ENCODE data around the gene SMYD5. TPM values are rescaled to one million over a fixed set of nuclear protein-coding genes. Genes with fewer than 3 reads are reported as not detected.

Gene SMYD5
- polyA plus RNA-seq, 1 of the 3 experiments (the other 2 are of a cell fraction), result 21.4 TPM

- no peak for DNase-seq
- ChIA-PET POLR2A (no interaction called here), CTCF (interaction anchor here (0.9 to 2.1 kb wide), 4 partner anchors 23 to 53 kb away, joined by 3 to 8 read pairs (median 3); no protein-coding TSS in a partner anchor)
- no peak for TF ChIP-seq CTCF (IDR thresholded peaks at IDR 0.05)
- TF ChIP-seq SMC3 (IDR thresholded peaks at IDR 0.05; ENCODE audit: low read depth, low read length), result no peak
- no peak for TF ChIP-seq FOXJ3 (CRISPR knock-in tag; IDR thresholded peaks at IDR 0.05)
- TF ChIP-seq GATA2 (CRISPR knock-in tag; IDR thresholded peaks at IDR 0.05), result no peak
- TF ChIP-seq MEF2A (IDR thresholded peaks at IDR 0.05; ENCODE audit: borderline replicate concordance, low read depth), result no peak
- no peak for TF ChIP-seq EZH2phosphoT487 (IDR thresholded peaks at IDR 0.05; ENCODE audit: borderline replicate concordance, low read depth)
- no peak for TF ChIP-seq NFIC (IDR thresholded peaks at IDR 0.05; ENCODE audit: borderline replicate concordance)
- no peak for TF ChIP-seq ELF1 (IDR thresholded peaks at IDR 0.05)
- no peak for TF ChIP-seq NRF1 (IDR thresholded peaks at IDR 0.05; ENCODE audit: low read depth, low read length)
- TF ChIP-seq MXI1 (IDR thresholded peaks at IDR 0.05; ENCODE audit: low read depth, low read length), result no peak
- TF ChIP-seq REST (IDR thresholded peaks at IDR 0.05; ENCODE audit: low read depth, low read length), result no peak
- no peak for TF ChIP-seq USF1 (IDR thresholded peaks at IDR 0.05; ENCODE audit: borderline replicate concordance, low read depth)
- no peaks in the 10 kb centered on the region for H3K9me3 ChIP-seq
- H2AFZ ChIP-seq (ENCODE audit: low read depth), result no peak overlapping the region
- no peaks in the 10 kb centered on the region for H3K9me2 ChIP-seq
- H3K79me2 ChIP-seq (ENCODE audit: insufficient read depth), result peaks cover 81% of the 10 kb centered on the region
- peaks cover 30 to 40% of the 10 kb centered on the region in 2 experiments for H3K36me3 ChIP-seq (replicated peaks in 1 of 2; ENCODE audit: control insufficient read depth in 1 of 2, insufficient read depth in 2 of 2, low read length in 1 of 2)
- H3K9ac ChIP-seq, result no peak overlapping the region
- no peak overlapping the region for H3K4me3 ChIP-seq (ENCODE audit: low read depth in 2 of 2, low read length in 1 of 2)
- peaks cover 0 to 23% of the 10 kb centered on the region in 2 experiments; a peak in 3 of 4 replicates for H3K4me1 ChIP-seq (ENCODE audit: control insufficient read depth in 1 of 2, insufficient read depth in 2 of 2, low read depth in 1 of 2, low read length in 1 of 2)
- WGBS (ENCODE audit: low lambda C conversion rate), result 45% methylated on average over 1 of the region's 1 CpG
- H3K27ac ChIP-seq (ENCODE audit: low read depth in 2 of 2, low read length in 1 of 2), result no peak overlapping the region
- no peak overlapping the region for H3K4me2 ChIP-seq
- H4K20me1 ChIP-seq (ENCODE audit: insufficient read depth), result peaks cover 59% of the 10 kb centered on the region
- H3K27me3 ChIP-seq (ENCODE audit: insufficient read depth), result no peaks in the 10 kb centered on the region
- peaks cover 9% of the 10 kb centered on the region for H3F3A ChIP-seq (replicated peaks; ENCODE audit: insufficient read depth)
These were observed 23.1 kb downstream of the SMYD5 start for GRCh38 chr2:73237168-73237567.

Data from SK-N-SH (cell line).